HG03457 (cell line): Measurements from ENCODE around the gene RFX1.

Experiments
- ATAC-seq: cut with Tn5 transposase; IDR thresholded peaks from one replicate; pipeline ENCODE4 v1.9.1; 2021; ENCODE audit warnings: moderate number of reproducible peaks; ENCODE audit not compliant: unreplicated experiment

The RFX1 gene

GRCh38 chr19:13996928-13997630, 9.0 kb downstream of the RFX1 start:
- no peak for ATAC-seq

GRCh38 chr19:13995878-13996765, 10.0 kb downstream of the RFX1 start:
- no peak for ATAC-seq

- no peak for ATAC-seq
Observed at GRCh38 chr19:13995017-13995728, 10.9 kb downstream of the RFX1 start.

DNA sequence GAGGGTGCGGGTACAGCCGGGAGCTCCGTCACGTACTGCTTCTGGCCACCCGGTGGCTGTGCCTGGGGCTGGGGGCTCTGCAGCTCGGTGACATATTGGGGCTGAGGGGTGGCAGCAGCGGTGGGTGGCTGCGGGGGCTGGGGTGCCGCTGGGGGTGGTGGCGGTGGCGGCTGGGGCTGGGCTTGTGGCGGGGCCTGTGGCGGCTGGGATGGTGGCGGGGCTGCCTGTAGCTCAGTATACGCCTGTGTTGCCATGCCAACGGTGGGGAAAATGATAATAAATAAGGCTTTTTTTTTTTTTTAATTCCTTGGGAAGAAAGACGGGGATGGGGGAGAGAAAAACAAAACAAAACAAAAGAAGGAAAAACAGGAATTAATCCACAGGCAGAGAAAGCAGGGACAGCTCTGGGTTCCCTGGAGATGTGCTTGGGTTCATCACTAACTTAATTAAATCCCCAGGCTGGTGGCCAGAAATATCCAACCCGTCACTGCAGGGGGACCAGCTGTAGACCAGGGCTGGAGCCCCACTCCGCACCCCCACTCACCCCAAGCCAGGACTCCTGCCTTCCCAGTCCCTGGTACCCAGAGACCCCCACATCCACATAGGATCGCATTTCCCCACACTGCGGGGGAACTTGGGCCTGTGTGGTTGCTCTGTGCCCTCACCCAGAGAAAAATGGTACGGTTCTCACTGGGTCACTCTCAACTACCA, 12.4 kb downstream of the RFX1 start:
- ATAC-seq, result no peak

- ATAC-seq, result no peak
Observed at GRCh38 chr19:13992025-13992424, 14.1 kb downstream of the RFX1 start.

DNA sequence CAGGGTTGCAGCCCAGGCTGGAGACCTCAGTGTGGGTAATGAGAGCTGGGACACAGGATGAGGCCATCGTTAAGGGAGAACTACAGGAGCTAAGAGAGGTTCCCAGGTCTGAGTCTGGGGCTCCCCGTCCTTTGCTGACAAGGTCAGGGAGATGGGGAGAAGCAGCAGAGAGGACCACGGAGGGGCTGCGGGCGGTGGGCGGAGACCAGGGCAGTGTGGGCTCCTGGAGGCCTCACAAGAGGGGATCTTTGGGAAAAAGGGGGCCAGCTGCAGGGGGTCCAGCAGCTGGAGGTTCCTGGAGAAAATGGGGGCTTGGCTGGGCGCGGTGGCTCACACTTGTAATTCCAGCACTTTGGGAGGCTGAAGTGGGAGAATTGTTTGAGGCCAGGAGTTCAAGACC, 16.0 kb downstream of the RFX1 start:
- ATAC-seq, result no peak

DNA sequence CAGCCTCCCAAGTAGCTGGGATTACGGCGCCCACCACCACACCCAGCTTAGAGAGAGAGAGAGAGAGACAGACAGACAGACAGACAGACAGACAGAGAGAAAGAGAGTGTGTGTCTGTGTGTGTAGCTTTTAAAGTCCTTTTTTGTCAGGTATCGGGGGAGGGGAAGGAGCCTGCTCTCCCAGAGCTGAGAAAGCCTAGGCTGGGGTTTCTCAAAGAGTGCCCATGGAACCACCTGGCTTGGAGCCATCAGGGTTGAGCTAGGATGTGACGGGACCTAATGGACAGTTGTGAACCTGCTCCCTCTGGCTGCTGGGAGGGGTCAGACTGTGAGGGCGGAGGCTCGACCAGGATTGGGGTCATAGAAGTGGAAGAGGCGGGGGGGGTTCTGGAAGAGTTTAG, 16.6 kb downstream of the RFX1 start:
- ATAC-seq, result no peak

- ATAC-seq, result no peak
Observed at GRCh38 chr19:13987101-13987890, 18.8 kb downstream of the RFX1 start.

DNA sequence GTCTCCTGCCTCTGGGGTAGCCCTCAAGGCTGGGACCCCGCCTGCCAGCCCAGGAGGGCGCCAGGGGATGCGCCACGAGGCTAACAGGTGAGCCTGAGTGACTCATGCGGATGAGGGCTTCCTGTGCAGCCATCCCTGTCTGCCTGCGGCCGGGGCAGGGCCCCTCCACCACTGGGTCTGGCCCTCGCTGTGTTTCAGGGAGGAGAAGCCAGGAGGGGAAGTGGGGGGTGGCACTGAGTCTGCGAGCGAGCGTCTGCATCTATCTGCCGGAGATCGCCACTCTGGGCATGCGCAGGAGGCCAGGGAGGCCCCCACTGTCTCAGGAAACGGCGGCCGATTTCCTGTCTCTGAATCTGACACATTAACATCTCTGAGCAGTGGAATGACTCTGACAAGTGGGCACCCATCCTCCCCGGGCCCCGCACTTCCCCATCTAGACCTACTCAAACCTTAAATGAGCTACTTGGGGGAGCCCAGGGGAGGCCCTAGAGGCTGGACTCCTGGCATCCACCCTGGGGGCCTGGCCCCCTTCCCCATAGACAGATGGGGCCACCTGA, 19.7 kb downstream of the RFX1 start:
- ATAC-seq, result peak; percentile 59

- ATAC-seq, result no peak
Observed at GRCh38 chr19:13985771-13986347, 20.3 kb downstream of the RFX1 start.

DNA sequence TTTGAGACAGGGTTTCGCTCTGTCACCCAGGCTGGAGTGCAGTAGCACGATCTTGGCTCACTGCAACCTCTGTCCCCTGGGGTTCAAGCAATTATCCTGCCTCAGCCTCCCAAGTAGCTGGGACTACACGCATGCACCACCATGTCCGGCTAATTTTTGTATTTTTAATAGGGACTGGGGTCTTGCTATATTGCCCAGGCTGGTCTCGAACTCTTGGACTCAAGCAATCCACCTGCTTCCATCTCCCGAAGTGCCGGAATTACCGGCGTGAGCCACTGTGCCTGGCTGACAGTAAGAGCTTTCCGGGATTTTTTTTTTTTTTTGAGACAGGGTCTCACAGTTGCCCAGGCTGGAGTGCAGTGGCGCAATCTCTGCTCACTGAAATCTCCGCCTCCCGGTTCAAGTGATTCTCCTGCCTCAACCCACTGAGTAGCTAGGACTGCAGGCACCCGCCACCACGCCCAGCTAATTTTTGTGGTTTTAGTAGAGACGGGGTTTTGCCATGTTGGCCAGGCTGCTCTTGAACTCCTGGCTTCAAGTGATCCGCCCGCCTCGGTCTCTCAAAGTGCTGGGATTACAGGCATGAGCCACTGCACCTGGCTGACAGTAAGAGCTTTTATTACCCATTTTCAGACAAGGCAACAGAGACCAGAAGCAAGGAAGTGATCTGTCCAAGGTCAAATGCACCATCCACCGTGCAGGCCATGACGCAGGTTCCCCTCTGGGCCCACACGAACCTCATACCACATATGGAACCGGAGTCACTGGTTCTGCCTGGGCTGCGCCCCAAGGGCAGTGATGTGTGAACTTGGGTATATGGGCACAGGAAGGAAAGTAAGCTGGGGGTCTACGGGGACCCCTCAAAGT, 21.0 kb downstream of the RFX1 start:
- ATAC-seq, result no peak

GRCh38 chr19:13984186-13984585, 21.9 kb downstream of the RFX1 start:
- no peak for ATAC-seq

DNA sequence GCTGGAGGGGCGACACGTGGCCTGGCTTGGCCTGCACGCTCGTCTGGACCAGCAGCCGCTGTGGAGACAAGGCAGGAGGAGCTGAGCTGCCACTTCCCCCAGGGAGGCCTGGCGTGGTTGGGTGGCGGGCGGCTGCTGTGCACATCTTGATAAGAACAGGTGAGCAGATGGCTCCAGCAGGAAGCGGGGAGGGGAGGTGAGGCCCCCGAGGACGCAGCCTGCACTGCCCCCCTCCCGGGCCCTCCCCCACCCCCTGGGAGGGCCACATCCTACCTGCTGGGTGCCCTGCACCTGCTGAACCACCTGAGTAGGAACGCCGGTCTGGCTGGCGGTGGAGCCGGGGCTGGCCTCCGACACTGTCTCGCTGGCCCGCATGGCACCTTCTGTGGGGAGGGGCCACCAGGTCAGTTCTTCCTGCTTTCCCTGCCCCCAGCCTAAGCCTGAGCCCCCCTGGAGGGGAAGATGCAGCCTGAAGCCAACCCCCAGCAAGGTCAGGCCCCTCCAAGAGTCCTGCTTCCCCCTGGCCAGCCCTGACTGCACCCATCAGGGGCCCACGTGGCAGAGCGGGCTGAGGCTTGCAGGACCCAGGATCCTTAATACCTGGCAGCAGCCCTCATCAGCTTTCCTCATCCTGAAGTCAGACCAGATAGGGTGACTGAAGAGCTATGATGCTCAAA, 22.8 kb downstream of the RFX1 start:
- ATAC-seq, result no peak

DNA sequence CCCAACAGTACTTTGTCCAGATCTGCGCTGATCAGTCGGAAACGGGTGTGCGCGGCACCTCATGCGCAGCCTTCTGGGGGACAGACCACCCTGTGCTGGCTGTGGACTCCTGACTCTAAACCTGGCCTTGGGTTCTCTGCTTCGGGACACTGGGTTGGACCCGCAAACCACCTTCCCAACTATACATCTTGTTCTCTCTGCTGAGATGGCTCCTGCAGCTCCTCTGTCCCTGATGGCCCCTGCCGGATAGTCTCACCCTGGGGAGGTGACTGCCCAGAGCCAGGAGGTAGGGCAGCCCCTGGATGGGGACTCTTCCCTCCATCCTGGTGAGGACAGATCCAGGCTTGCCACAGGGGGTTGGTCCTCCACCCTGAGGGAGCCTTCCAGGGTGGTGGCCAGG, 23.3 kb downstream of the RFX1 start:
- ATAC-seq, result no peak

DNA sequence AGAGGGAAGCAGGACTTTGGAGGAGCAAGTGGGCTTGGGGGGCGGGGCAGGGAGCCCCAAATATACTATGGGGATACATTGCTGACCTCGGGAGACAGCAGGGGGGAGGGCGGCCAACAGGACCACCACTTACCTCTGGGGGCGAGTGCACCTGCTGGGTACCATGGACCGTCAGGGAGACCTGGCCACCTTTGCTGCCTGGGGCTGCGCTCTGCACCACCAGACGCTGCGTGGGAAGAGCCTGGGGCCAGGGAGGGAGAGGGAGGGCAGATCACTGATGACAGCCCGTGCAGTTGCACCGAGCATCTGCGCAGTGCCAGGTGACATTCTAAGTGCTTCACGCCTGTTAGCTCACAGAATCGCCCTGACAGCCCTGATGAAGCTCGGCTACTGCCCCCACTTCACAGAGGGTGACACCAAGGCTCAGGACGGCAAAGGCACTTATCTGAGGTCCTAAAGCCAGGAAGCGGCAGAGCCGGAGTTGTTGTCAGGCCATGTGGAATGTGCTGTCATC, 24.1 kb downstream of the RFX1 start:
- no peak for ATAC-seq

DNA sequence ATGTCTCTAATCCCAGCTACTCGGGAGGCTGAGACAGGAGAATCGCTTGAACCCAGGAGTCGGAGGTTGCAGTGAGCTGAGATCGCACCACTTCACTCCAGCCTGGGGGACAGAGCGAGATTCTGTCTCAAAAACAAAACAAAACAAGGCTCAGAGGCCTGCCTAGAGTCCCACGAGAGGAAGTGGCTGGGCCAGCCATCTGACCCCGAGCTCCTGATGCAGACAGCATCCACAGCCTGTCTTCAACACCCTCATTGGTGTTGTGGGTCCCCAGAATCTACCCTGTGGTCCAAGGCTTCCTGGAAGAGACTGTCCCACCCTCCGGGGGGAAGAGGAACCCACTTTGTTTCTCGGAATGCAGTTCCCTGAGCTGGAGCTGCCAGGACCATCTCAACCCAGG, 24.7 kb downstream of the RFX1 start:
- no peak for ATAC-seq

DNA sequence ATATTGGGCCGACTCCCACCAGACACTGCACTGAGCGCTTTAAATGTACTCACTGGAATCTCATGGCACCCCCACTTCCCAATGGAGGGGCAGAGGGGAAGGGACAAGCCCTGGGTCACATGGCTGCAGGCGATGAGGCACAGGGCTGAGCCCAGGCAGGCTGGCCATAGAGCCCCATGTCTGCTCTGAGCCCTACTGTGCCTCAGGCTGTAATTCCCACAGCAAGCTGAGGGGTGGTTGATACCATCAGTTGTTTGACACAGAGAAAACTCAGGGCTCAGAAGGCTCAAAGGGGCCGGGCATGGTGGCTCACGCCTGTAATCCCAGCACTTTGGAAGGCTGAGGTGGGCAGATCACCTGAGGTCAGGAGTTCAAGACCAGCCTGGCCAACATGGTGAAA, 25.1 kb downstream of the RFX1 start:
- ATAC-seq, result no peak

- ATAC-seq, result no peak
Observed at GRCh38 chr19:13980340-13980739, 25.8 kb downstream of the RFX1 start.
